ENCODE data around the gene POR. TPM values are rescaled to one million over a fixed set of nuclear protein-coding genes. Genes with fewer than 3 reads are reported as not detected.

The POR gene
- polyA plus RNA-seq, 1 of the 3 experiments (the other 2 are of a cell fraction) = 68.7 TPM

- Histone ChIP-seq H3K4me3 (ENCODE audit: low read depth in 2 of 2, low read length in 1 of 2) (no peak overlapping the region), H3K27ac (ENCODE audit: low read depth in 2 of 2, low read length in 1 of 2) (no peak overlapping the region), H3K36me3 (replicated peaks in 1 of 2; ENCODE audit: control insufficient read depth in 1 of 2, insufficient read depth in 2 of 2, low read length in 1 of 2) (peaks cover 8 to 9% of the 10 kb centered on the region in 2 experiments), H3K4me1 (ENCODE audit: control insufficient read depth in 1 of 2, insufficient read depth in 2 of 2, low read depth in 1 of 2, low read length in 1 of 2) (no peaks in the 10 kb centered on the region), H2AFZ (ENCODE audit: low read depth) (no peak overlapping the region), H3K79me2 (ENCODE audit: insufficient read depth) (no peaks in the 10 kb centered on the region), H3K4me2 (no peak overlapping the region), H3K9me3 (no peaks in the 10 kb centered on the region), H4K20me1 (ENCODE audit: insufficient read depth) (no peaks in the 10 kb centered on the region), H3K27me3 (ENCODE audit: insufficient read depth) (no peaks in the 10 kb centered on the region), H3K9me2 (no peaks in the 10 kb centered on the region), H3K9ac (no peak overlapping the region), H3F3A (replicated peaks; ENCODE audit: insufficient read depth) (no peaks in the 10 kb centered on the region)
- 85% methylated on average over 15 of the region's 15 CpGs for WGBS (ENCODE audit: low lambda C conversion rate)
- TF ChIP-seq CHD2 (IDR thresholded peaks at IDR 0.05; ENCODE audit: low read length, partially characterized antibody) (no peak), RXRA (IDR thresholded peaks at IDR 0.05; ENCODE audit: borderline replicate concordance, low read depth) (no peak), TCF12 (IDR thresholded peaks at IDR 0.05) (no peak), EP300 (IDR thresholded peaks at IDR 0.05; ENCODE audit: borderline replicate concordance in 1 of 2, low read depth in 1 of 2, low read length in 1 of 2) (no peak), TAF1 (IDR thresholded peaks at IDR 0.05; ENCODE audit: borderline replicate concordance, low read depth, low read length) (no peak), MAX (IDR thresholded peaks at IDR 0.05; ENCODE audit: low read depth) (no peak)
- CTCF ChIA-PET = no interaction called here
- no peak for DNase-seq
- POLR2A ChIA-PET = no interaction called here
Observed at GRCh38 chr7:75892634-75893272, 22.2 kb upstream of the POR start.

GRCh38 chr7:75896803-75897327 is 18.1 kb upstream of the POR start:
- Histone ChIP-seq H3K4me2 (no peak overlapping the region), H3F3A (replicated peaks; ENCODE audit: insufficient read depth) (no peaks in the 10 kb centered on the region), H2AFZ (ENCODE audit: low read depth) (no peak overlapping the region), H3K36me3 (replicated peaks in 1 of 2; ENCODE audit: control insufficient read depth in 1 of 2, insufficient read depth in 2 of 2, low read length in 1 of 2) (no peaks in the 10 kb centered on the region), H3K27ac (ENCODE audit: low read depth in 2 of 2, low read length in 1 of 2) (no peak overlapping the region), H3K79me2 (ENCODE audit: insufficient read depth) (no peaks in the 10 kb centered on the region), H4K20me1 (ENCODE audit: insufficient read depth) (no peaks in the 10 kb centered on the region), H3K9ac (no peak overlapping the region), H3K9me3 (no peaks in the 10 kb centered on the region), H3K4me3 (ENCODE audit: low read depth in 2 of 2, low read length in 1 of 2) (no peak overlapping the region), H3K27me3 (ENCODE audit: insufficient read depth) (no peaks in the 10 kb centered on the region), H3K9me2 (no peaks in the 10 kb centered on the region), H3K4me1 (ENCODE audit: control insufficient read depth in 1 of 2, insufficient read depth in 2 of 2, low read depth in 1 of 2, low read length in 1 of 2) (no peaks in the 10 kb centered on the region)
- TF ChIP-seq CHD2 (IDR thresholded peaks at IDR 0.05; ENCODE audit: low read length, partially characterized antibody) (no peak), FOXJ3 (CRISPR knock-in tag; IDR thresholded peaks at IDR 0.05) (no peak), TEAD4 (IDR thresholded peaks at IDR 0.05; ENCODE audit: borderline replicate concordance, insufficient read depth) (no peak), JUND (IDR thresholded peaks at IDR 0.05) (no peak), YY1 (IDR thresholded peaks at IDR 0.05; ENCODE audit: low read depth) (no peak), NFIC (IDR thresholded peaks at IDR 0.05; ENCODE audit: borderline replicate concordance) (no peak), RCOR1 (IDR thresholded peaks at IDR 0.05; ENCODE audit: low read length) (no peak), RAD21 (IDR thresholded peaks at IDR 0.05; ENCODE audit: low read length) (no peak), MAX (IDR thresholded peaks at IDR 0.05; ENCODE audit: low read depth) (no peak), USF1 (IDR thresholded peaks at IDR 0.05; ENCODE audit: borderline replicate concordance, low read depth) (no peak), ZBTB33 (IDR thresholded peaks at IDR 0.05; ENCODE audit: borderline replicate concordance, low read depth) (no peak), RXRA (IDR thresholded peaks at IDR 0.05; ENCODE audit: borderline replicate concordance, low read depth) (no peak), EP300 (IDR thresholded peaks at IDR 0.05; ENCODE audit: borderline replicate concordance in 1 of 2, low read depth in 1 of 2, low read length in 1 of 2) (no peak), POLR2AphosphoS5 (IDR thresholded peaks at IDR 0.05; ENCODE audit: low read depth, low read length) (no peak), ELF1 (IDR thresholded peaks at IDR 0.05) (no peak), NRF1 (IDR thresholded peaks at IDR 0.05; ENCODE audit: low read depth, low read length) (no peak), TAF1 (IDR thresholded peaks at IDR 0.05; ENCODE audit: borderline replicate concordance, low read depth, low read length) (no peak)
- WGBS (ENCODE audit: low lambda C conversion rate) = 94% methylated on average over 6 of the region's 6 CpGs
- ChIA-PET POLR2A (interaction anchor here (1.6 kb wide), 1 partner anchor 18 kb away, joined by 7 read pairs; the partner anchor contains the start of gene POR), CTCF (interaction anchor here (1.8 kb wide), 1 partner anchor 123 kb away, joined by 6 read pairs; no protein-coding TSS in a partner anchor)
- DNase-seq = no peak
